ENCODE data around the gene RNF121.

GRCh38 chr11:71927820-71928736, 768 bp upstream of the RNF121 start, which contains the start of gene XNDC1N:
- TF ChIP-seq, protein P1, sequence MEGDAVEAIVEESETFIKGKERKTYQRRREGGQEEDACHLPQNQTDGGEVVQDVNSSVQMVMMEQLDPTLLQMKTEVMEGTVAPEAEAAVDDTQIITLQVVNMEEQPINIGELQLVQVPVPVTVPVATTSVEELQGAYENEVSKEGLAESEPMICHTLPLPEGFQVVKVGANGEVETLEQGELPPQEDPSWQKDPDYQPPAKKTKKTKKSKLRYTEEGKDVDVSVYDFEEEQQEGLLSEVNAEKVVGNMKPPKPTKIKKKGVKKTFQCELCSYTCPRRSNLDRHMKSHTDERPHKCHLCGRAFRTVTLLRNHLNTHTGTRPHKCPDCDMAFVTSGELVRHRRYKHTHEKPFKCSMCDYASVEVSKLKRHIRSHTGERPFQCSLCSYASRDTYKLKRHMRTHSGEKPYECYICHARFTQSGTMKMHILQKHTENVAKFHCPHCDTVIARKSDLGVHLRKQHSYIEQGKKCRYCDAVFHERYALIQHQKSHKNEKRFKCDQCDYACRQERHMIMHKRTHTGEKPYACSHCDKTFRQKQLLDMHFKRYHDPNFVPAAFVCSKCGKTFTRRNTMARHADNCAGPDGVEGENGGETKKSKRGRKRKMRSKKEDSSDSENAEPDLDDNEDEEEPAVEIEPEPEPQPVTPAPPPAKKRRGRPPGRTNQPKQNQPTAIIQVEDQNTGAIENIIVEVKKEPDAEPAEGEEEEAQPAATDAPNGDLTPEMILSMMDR (IDR thresholded peaks at IDR 0.05; ENCODE audit: low read length), result no peak
- no peak for TF ChIP-seq EZH2 (optimal IDR thresholded peaks at IDR 0.05; ENCODE audit: low read depth, low read length)

All from MM.1S (cell line).